Testis (tissue), 3 donors: ENCODE results near the gene BRAF. TPM values are rescaled to one million over a fixed set of nuclear protein-coding genes. Genes with fewer than 3 reads are reported as not detected.
"Not testable (repeated sequence)": the region's sequence is repeated elsewhere in the genome, so short reads cannot be mapped to it uniquely, and the experiment has no call there.

Experiments
- DNase-seq: peaks from one replicate; pipeline ENCODE4 v3.0.0-alpha.2; 2019
- H3K27ac ChIP-seq, 2 donors: fragments of 200-600 bp; sonication (generic); one replicate each; pipeline ENCODE4 v1.5.1; 2019
- H3K27me3 ChIP-seq: fragments of 200-600 bp; sonication (generic); one replicate; pipeline ENCODE4 v1.5.1; 2019
- H3K36me3 ChIP-seq: fragments of 200-600 bp; sonication (generic); one replicate; pipeline ENCODE4 v1.5.1; 2017; ENCODE audit warnings: low read depth; ENCODE audit errors: missing control alignments
- H3K4me1 ChIP-seq: fragments of 200-600 bp; sonication (generic); one replicate; pipeline ENCODE4 v1.5.1; 2019
- H3K4me3 ChIP-seq, 2 donors: fragments of 200-600 bp; sonication (generic); one replicate each; pipeline ENCODE4 v1.5.1; 2017 to 2019
- H3K9me3 ChIP-seq: fragments of 200-600 bp; sonication (generic); one replicate; pipeline ENCODE4 v1.5.1; 2017
- CTCF ChIP-seq, 3 experiments: fragments of 450-650 bp in 2 of 3; fragments of 200-600 bp in 1 of 3; sonication (generic) in 1 of 3; IDR thresholded peaks; one replicate each; pipeline ENCODE4 v1.5.1; 2016 to 2019; ENCODE audit warnings: antibody characterized with exemption in 3 of 3, mild to moderate bottlenecking in 2 of 3, moderate library complexity in 1 of 3
- POLR2A ChIP-seq: fragments of 450-650 bp; IDR thresholded peaks from one replicate; pipeline ENCODE4 v1.6.1; 2017; ENCODE audit warnings: antibody characterized with exemption, mild to moderate bottlenecking, moderate library complexity
- WGBS, 2 donors: methylation state at CpG; one replicate each; pipeline ENCODE4 v1.1.5; 2018; 5-methylcytosine and 5-hydroxymethylcytosine counted together
- intact Hi-C: fragments of 100-400 bp; cut with DNase I; formaldehyde crosslinking; loops from one replicate; pipeline ENCODE4 v1.15.1; 2023; ENCODE audit warnings: low total_unique reads
- polyA plus RNA-seq: library from polyadenylated mRNA; stranded (reverse); fragments of 350-450 nt; fragmentation: Illumina TruSeq; extraction: RNeasy Lipid Tissue Mini Kit (QIAGEN cat#74804); gene quantifications from one replicate; pipeline ENCODE4 v1.2.3, GENCODE V29; 2014; ENCODE audit warnings: low read depth, low replicate concordance; ENCODE audit not compliant: insufficient read depth
- total RNA-seq, 2 donors: library from RNA; depleted of rRNA; stranded (reverse); fragments of >200 nt; gene quantifications; one replicate each; pipeline ENCODE4 v1.2.3, GENCODE V29; 2016

The BRAF gene
- total and polyA plus RNA-seq, 3 donors from 2014 or later, result 63.3 to 124 (median 82.6) TPM

- Histone ChIP-seq H3K4me1 (no peaks in the 10 kb centered on the region), H3K9me3 (no peaks in the 10 kb centered on the region), H3K36me3 (no peaks in the 10 kb centered on the region), H3K27me3 (no peaks in the 10 kb centered on the region), H3K27ac (no peak overlapping the region), H3K4me3 (no peak overlapping the region)
- DNase-seq, result no peak
- intact Hi-C loops, result no loop called here
- 68 to 72% methylated on average over 1 of the region's 1 CpG for WGBS, 2 donors
- TF ChIP-seq CTCF (IDR thresholded peaks at IDR 0.05), result no peak
Observed at GRCh38 chr7:140883378-140883777, 41.4 kb downstream of the BRAF start.

DNA sequence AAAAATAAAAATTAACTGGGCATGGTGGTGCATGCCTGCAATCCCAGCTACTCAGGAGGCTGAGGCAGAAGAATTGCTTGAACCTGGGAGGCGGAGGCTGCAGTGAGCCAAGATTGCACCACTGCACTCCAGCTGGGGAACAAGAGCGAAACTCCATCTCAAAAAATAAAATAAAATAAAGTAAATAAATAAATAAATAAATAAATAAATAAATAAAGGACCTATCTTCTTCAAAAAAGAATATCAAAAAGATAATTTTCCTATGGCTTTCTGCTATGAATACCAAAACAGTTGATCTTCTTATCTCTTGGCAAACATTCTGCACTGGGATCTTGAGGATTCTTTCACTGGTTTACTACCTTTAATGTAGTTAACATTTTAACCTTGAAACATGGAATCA lies 41.9 kb downstream of the BRAF start:
- H3K9me3 ChIP-seq, H3K27me3 ChIP-seq, H3K4me3 ChIP-seq, H3K36me3 ChIP-seq, DNase-seq, H3K27ac ChIP-seq, H3K4me1 ChIP-seq, intact Hi-C loops: not testable (repeated sequence)
- 97 to 98% methylated on average over 2 of the region's 2 CpGs for WGBS, 2 donors

DNA sequence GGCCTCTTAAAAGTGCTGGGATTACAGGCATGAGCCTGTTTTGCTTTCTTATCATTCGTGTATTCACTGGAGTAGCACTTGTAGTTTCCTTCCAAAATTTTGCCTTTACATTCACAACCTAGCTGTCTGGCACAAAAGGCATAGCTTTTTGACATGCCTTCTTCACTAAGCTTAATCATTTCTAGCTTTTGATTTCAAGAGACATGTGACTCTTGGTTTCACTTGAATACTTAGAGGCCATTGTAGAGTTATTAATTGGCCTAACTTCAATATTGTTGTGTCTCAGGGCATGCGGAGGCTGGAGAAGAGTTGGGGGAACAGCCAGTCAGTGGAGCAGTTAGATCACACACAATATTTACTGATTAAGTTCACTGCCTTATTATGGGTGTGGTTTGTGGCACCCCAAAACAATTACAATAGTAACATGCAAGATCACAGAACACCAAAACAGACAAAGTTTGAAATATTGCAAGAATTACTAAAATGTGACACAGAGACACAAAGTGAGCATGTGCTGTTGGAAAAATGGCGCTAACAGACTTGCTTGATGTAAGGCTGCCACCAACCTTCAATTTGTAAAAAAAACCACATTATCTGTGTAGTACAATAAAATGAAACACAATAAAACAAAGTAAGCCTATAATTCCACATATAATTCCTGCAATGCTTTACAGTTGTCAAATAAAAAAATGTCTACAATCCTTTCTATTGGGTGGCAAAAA lies 43.1 kb downstream of the BRAF start:
- H3K36me3 ChIP-seq, result no peaks in the 10 kb centered on the region
- no peak overlapping the region for H3K4me3 ChIP-seq
- DNase-seq, result no peak
- H3K9me3 ChIP-seq, result no peaks in the 10 kb centered on the region
- H3K27ac ChIP-seq, result no peak overlapping the region
- WGBS, 2 donors, result 85 to 87% methylated on average over 3 of the region's 3 CpGs
- intact Hi-C loops, result no loop called here
- H3K4me1 ChIP-seq, result no peaks in the 10 kb centered on the region
- no peaks in the 10 kb centered on the region for H3K27me3 ChIP-seq
- TF ChIP-seq CTCF (IDR thresholded peaks at IDR 0.05), result no peak
- no peak for TF ChIP-seq POLR2A

GRCh38 chr7:140877249-140877524 lies 47.5 kb downstream of the BRAF start:
- H3K27ac ChIP-seq, result no peak overlapping the region
- H3K36me3 ChIP-seq, result no peaks in the 10 kb centered on the region
- H3K9me3 ChIP-seq, result no peaks in the 10 kb centered on the region
- TF ChIP-seq POLR2A (no peak), CTCF (IDR thresholded peaks at IDR 0.05) (no peak)
- intact Hi-C loops, result no loop called here
- no peak overlapping the region for H3K4me3 ChIP-seq
- H3K4me1 ChIP-seq, result no peaks in the 10 kb centered on the region
- DNase-seq, result no peak
- 94 to 96% methylated on average over 1 of the region's 1 CpG for WGBS, 2 donors
- H3K27me3 ChIP-seq, result no peaks in the 10 kb centered on the region

- Histone ChIP-seq H3K27me3 (no peaks in the 10 kb centered on the region), H3K27ac (no peak overlapping the region), H3K36me3 (no peaks in the 10 kb centered on the region), H3K9me3 (no peaks in the 10 kb centered on the region), H3K4me1 (no peaks in the 10 kb centered on the region), H3K4me3 (no peak overlapping the region)
- intact Hi-C loops, result no loop called here
- no peak for DNase-seq
- no peak for TF ChIP-seq POLR2A
- no peak for TF ChIP-seq CTCF (IDR thresholded peaks at IDR 0.05)
- WGBS, 2 donors, result 58 to 59% methylated on average over 2 of the region's 2 CpGs
Observed at GRCh38 chr7:140876519-140877248, 48.0 kb downstream of the BRAF start.
